Measurements from ENCODE around the gene ALG14. TPM values are rescaled to one million over a fixed set of nuclear protein-coding genes. Genes with fewer than 3 reads are reported as not detected.
A peak's percentile ranks its signal among the peaks of the same experiment; 100 is the strongest.

ALG14 gene
- total RNA-seq, 1 donor from 2014 or later = 0.47 TPM

DNA sequence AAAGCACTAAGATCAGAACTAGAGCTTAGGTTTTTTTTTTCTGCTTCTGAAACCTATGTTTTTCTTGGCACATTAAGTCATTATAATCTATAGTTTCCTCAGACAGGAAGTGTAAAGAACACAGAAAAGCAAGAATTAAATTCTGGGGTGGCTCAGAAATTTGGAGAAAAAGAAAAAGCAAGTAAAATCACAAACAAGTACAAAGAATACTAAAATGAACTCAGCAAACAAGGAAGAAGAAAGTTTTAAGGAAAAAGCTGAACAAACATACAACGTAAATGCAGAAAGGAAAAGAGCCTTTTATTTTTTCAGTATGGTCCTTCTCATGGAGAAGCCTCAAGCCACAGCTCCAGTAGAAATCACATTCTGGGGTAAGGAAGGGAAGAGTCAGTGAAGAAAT, 137.3 kb downstream of the ALG14 start:
- no peak for DNase-seq (ENCODE audit: extremely low read depth, low read depth, low spot score)

- no peak for DNase-seq (ENCODE audit: extremely low read depth, low read depth, low spot score)
These were observed 137.7 kb downstream of the ALG14 start for GRCh38 chr1:94935034-94935433.

DNA sequence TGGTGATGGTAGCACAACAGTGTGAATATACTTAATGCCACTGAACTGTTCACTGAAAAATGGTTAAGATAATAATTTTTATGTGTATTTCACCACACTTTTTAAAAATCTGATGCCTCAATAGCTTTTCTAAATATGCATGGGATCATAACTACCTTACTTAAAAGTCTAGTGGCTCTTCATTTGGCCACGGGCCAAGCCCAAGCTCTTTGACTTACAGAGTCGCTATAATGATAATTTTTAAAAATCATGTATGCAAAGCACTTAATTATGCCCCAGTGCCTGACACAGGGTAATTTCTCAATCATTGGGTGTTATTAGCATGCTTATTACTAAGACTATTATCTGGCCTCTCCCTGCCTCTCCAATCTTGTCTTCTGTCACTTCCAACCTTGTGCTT, 138.2 kb downstream of the ALG14 start:
- no peak for DNase-seq (ENCODE audit: extremely low read depth, low read depth, low spot score)

GRCh38 chr1:94931254-94931841, 141.4 kb downstream of the ALG14 start:
- DNase-seq (ENCODE audit: extremely low read depth, low read depth, low spot score) = no peak

DNA sequence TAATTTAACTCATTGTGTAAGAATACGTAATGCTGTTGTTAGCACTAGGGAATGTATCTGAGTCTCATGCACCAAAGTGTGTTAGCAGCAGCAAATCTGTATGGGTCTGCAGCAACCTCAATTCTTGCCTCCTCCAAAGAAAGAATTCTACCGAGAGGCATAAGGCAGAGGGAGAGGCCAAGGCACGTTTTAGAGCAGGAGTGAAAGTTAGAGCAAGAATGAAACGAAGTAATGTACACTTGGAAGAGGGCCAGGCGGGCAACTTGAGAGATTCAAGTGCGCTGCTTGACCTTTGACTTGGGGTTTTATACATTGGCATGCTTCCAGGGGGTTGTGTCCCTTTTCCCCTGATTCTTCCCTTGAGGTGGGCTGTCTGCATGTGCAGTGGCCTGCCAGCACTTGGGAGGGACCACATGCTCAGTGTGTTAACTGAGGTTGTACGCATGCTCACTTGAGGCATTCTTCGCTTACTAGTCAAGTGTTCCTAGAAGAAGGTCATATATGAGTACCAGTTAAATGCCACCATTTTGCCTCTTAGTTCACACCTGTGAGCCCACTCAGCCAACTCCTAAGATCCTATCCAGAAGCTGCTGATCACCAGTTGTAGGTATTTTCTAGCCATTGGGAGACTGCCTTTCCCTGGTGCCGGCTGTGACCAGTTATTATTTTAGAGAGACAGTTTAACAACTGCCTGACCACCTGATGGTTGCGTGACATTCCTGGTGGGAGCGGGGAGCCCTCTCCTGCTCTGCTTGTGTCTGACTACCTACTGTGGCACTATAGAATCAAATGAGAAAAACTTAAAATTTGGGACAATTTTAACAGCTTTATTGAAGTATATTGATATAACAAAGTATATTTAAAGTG, 143.2 kb downstream of the ALG14 start:
- no peak for DNase-seq (ENCODE audit: extremely low read depth, low read depth, low spot score)

DNA sequence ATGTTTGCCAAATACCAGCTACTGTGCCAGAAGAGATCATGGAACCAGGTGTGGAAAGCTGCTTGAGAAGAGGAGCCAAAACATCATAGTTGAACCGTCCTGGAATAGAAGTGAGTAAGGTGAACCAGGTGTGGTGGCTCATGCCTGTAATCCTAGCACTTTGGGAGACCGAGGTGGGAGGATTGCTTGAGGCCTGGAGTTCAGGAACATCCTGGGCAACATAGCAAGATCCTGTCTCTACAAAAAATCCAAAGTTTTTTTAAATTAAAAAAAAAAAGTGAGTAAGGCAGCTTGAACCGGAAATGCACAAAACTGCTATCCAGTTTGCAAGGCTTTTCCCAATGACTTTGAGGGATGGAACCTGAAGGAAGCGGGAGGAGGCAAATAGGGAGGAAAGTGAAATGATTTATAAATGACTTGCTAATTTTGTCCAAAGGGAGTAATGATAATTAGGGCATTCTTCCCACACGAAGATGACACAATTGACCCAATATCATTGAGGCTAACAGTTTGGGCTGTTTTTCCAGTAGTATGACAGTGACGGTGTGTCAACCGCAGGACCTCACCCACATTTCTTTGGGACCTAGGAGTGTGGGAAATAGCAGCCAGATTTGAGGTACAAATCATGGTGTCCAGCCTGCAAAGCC, 144.3 kb downstream of the ALG14 start:
- no peak for DNase-seq (ENCODE audit: extremely low read depth, low read depth, low spot score)

- DNase-seq (ENCODE audit: extremely low read depth, low read depth, low spot score) = no peak
These were observed 145.2 kb downstream of the ALG14 start for GRCh38 chr1:94927405-94928175.

GRCh38 chr1:94926915-94927404, 145.8 kb downstream of the ALG14 start, which contains the start of gene CNN3:
Gene CNN3 (minus strand): TSS chr1:94927110. CDS start chr1:94926894, 216 bp downstream.
- no peak for DNase-seq (ENCODE audit: extremely low read depth, low read depth, low spot score)

DNA sequence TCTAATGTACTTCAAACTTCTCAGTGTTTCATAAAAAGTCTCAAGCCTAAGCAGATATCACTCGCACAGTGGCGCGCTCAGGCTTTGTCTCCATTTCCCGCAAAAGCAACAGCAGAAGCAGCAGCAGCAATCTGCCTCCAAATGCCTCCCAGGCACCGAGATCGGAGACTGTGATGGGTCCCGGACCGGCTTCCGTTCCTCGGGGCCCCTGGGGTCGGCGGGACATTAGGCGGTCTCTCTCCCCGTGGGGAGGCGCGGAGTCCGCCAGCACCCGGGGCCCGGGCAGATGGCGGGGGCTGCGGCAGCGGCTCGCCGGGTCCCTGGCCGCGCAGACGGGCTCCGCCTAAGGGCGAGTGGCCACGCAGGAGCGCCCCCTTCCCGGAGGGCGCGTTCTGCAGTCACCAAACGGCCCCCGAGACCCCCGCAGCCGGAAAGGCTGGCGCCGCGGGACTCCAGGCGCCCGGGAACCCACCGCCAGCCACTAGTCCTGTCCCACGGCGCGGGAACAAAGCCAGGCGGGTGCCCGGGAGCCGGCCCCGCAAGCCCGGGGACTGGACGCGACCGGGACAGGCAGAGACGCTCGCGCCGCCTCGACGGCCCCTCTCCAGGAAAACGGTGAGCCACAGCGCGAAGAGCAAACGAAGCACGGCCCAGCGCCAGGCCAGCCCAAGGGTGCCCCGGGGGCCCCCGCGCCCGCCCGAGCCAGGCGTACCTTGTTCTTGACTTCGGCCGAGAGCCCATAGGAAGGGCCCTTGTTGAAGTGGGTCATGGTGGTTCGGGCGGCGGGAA, 146.4 kb downstream of the ALG14 start:
- no peak for DNase-seq (ENCODE audit: extremely low read depth, low read depth, low spot score)

GRCh38 chr1:94925561-94926125, 147.1 kb downstream of the ALG14 start:
- peak; percentile 34 for DNase-seq (ENCODE audit: extremely low read depth, low read depth, low spot score)

- no peak for DNase-seq (ENCODE audit: extremely low read depth, low read depth, low spot score)
These were observed 147.7 kb downstream of the ALG14 start for GRCh38 chr1:94925004-94925403.

Other genes starting within 250 kb of the ALG14 start
- gene CNN3, start 145.8 kb downstream of the ALG14 start, total RNA-seq = 267 and 275 TPM in 2 replicates
- 0.05 TPM in 1 of 2 replicates, not detected in the other for gene TLCD4, start 44.4 kb upstream of the ALG14 start, total RNA-seq
- gene RWDD3, start 161.3 kb upstream of the ALG14 start, total RNA-seq = 15.5 and 16.6 TPM in 2 replicates